ENCODE measurements around the gene ASTN2.
"Not testable (repeated sequence)": the region's sequence is repeated elsewhere in the genome, so short reads cannot be mapped to it uniquely, and the experiment has no call there.

ASTN2 gene

GRCh38 chr9:116693233-116693731 lies 721.6 kb downstream of the ASTN2 start:
- Mint-ChIP-seq H3K27ac (no peak overlapping the region), H3K4me1 (ENCODE audit: low read depth) (peaks cover 33% of the 10 kb centered on the region), H3K36me3 (ENCODE audit: low read depth) (peaks cover 19% of the 10 kb centered on the region), H3K27me3 (ENCODE audit: low read depth) (no peaks in the 10 kb centered on the region), H3K4me3 (no peak overlapping the region), H3K9me3 (no peaks in the 10 kb centered on the region)

- Mint-ChIP-seq H3K9me3 (no peaks in the 10 kb centered on the region), H3K4me3 (no peak overlapping the region), H3K36me3 (ENCODE audit: low read depth) (peaks cover 16% of the 10 kb centered on the region), H3K4me1 (ENCODE audit: low read depth) (peaks cover 40% of the 10 kb centered on the region), H3K27me3 (ENCODE audit: low read depth) (no peaks in the 10 kb centered on the region), H3K27ac (no peak overlapping the region)
Observed at GRCh38 chr9:116692616-116693015, 722.2 kb downstream of the ASTN2 start.

- peaks cover 45% of the 10 kb centered on the region for H3K4me1 Mint-ChIP-seq (ENCODE audit: low read depth)
Observed at GRCh38 chr9:116691607-116692006, 723.2 kb downstream of the ASTN2 start.

GRCh38 chr9:116690805-116691204 lies 724.1 kb downstream of the ASTN2 start:
- not testable (repeated sequence) for H3K27me3 Mint-ChIP-seq (ENCODE audit: low read depth); H3K27ac Mint-ChIP-seq; H3K4me3 Mint-ChIP-seq; H3K9me3 Mint-ChIP-seq; H3K36me3 Mint-ChIP-seq (ENCODE audit: low read depth)
- peaks cover 53% of the 10 kb centered on the region for H3K4me1 Mint-ChIP-seq (ENCODE audit: low read depth)

More at GRCh38 chr9:116691607-116692006, 723.2 kb downstream of the ASTN2 start:
- Mint-ChIP-seq H3K9me3 (no peaks in the 10 kb centered on the region), H3K36me3 (ENCODE audit: low read depth) (peaks cover 10% of the 10 kb centered on the region), H3K27ac (no peak overlapping the region), H3K27me3 (ENCODE audit: low read depth) (no peaks in the 10 kb centered on the region), H3K4me3 (no peak overlapping the region)

- no peaks in the 10 kb centered on the region for H3K9me3 Mint-ChIP-seq
- H3K4me3 Mint-ChIP-seq: no peak overlapping the region
- H3K4me1 Mint-ChIP-seq (ENCODE audit: low read depth): peaks cover 53% of the 10 kb centered on the region
- H3K36me3 Mint-ChIP-seq (ENCODE audit: low read depth): peaks cover 7% of the 10 kb centered on the region
- no peak overlapping the region for H3K27ac Mint-ChIP-seq
- H3K27me3 Mint-ChIP-seq (ENCODE audit: low read depth): no peaks in the 10 kb centered on the region
Observed at GRCh38 chr9:116689486-116690032, 725.3 kb downstream of the ASTN2 start.

GRCh38 chr9:116688806-116689485 lies 725.9 kb downstream of the ASTN2 start:
- peak overlapping the region; percentile 28 for H3K4me3 Mint-ChIP-seq
- no peaks in the 10 kb centered on the region for H3K9me3 Mint-ChIP-seq
- H3K27ac Mint-ChIP-seq: no peak overlapping the region
- peaks cover 53% of the 10 kb centered on the region for H3K4me1 Mint-ChIP-seq (ENCODE audit: low read depth)
- no peaks in the 10 kb centered on the region for H3K27me3 Mint-ChIP-seq (ENCODE audit: low read depth)
- H3K36me3 Mint-ChIP-seq (ENCODE audit: low read depth): peaks cover 7% of the 10 kb centered on the region

GRCh38 chr9:116687754-116688135 lies 727.1 kb downstream of the ASTN2 start:
- Mint-ChIP-seq H3K4me1 (ENCODE audit: low read depth) (peaks cover 49% of the 10 kb centered on the region), H3K4me3 (peak overlapping the region; percentile 92), H3K27me3 (ENCODE audit: low read depth) (no peaks in the 10 kb centered on the region), H3K9me3 (peaks cover 5% of the 10 kb centered on the region), H3K36me3 (ENCODE audit: low read depth) (peaks cover 4% of the 10 kb centered on the region), H3K27ac (peak overlapping the region; percentile 86)

GRCh38 chr9:116687074-116687753 lies 727.6 kb downstream of the ASTN2 start, which contains the start of gene TRIM32:
TSS of gene TRIM32 (plus strand) at chr9:116687305. CDS start at chr9:116697743, 10,438 bp downstream.
- H3K27me3 Mint-ChIP-seq (ENCODE audit: low read depth): no peaks in the 10 kb centered on the region
- H3K4me3 Mint-ChIP-seq: peak within 1 kb of the TSS; percentile 92
- H3K9me3 Mint-ChIP-seq: peaks cover 5% of the 10 kb centered on the region
- peaks cover 4% of the 10 kb centered on the region for H3K36me3 Mint-ChIP-seq (ENCODE audit: low read depth)
- peak within 1 kb of the TSS; percentile 86 for H3K27ac Mint-ChIP-seq
- H3K4me1 Mint-ChIP-seq (ENCODE audit: low read depth): peaks cover 46% of the 10 kb centered on the region

- Mint-ChIP-seq H3K27ac (peak overlapping the region; percentile 86), H3K4me1 (ENCODE audit: low read depth) (peaks cover 43% of the 10 kb centered on the region)
Observed at GRCh38 chr9:116686693-116687073, 728.2 kb downstream of the ASTN2 start.

GRCh38 chr9:116686135-116686534 lies 728.7 kb downstream of the ASTN2 start:
- Mint-ChIP-seq H3K36me3 (ENCODE audit: low read depth) (peaks cover 4% of the 10 kb centered on the region), H3K27me3 (ENCODE audit: low read depth) (no peaks in the 10 kb centered on the region), H3K4me1 (ENCODE audit: low read depth) (peaks cover 39% of the 10 kb centered on the region), H3K4me3 (peak overlapping the region; percentile 92), H3K9me3 (peaks cover 5% of the 10 kb centered on the region), H3K27ac (peak overlapping the region; percentile 86)

More at GRCh38 chr9:116686693-116687073, 728.2 kb downstream of the ASTN2 start:
- peak overlapping the region; percentile 92 for H3K4me3 Mint-ChIP-seq
- peaks cover 5% of the 10 kb centered on the region for H3K9me3 Mint-ChIP-seq
- H3K36me3 Mint-ChIP-seq (ENCODE audit: low read depth): peaks cover 4% of the 10 kb centered on the region
- H3K27me3 Mint-ChIP-seq (ENCODE audit: low read depth): no peaks in the 10 kb centered on the region

GRCh38 chr9:116685166-116685565 lies 729.7 kb downstream of the ASTN2 start:
- H3K4me1 Mint-ChIP-seq (ENCODE audit: low read depth): peaks cover 33% of the 10 kb centered on the region
- H3K9me3 Mint-ChIP-seq: peaks cover 5% of the 10 kb centered on the region
- no peaks in the 10 kb centered on the region for H3K27me3 Mint-ChIP-seq (ENCODE audit: low read depth)
- no peak overlapping the region for H3K4me3 Mint-ChIP-seq
- peaks cover 4% of the 10 kb centered on the region for H3K36me3 Mint-ChIP-seq (ENCODE audit: low read depth)
- H3K27ac Mint-ChIP-seq: no peak overlapping the region

GRCh38 chr9:116683535-116683934 lies 731.3 kb downstream of the ASTN2 start:
- no peak overlapping the region for H3K27ac Mint-ChIP-seq
- H3K9me3 Mint-ChIP-seq: peaks cover 5% of the 10 kb centered on the region
- peaks cover 23% of the 10 kb centered on the region for H3K4me1 Mint-ChIP-seq (ENCODE audit: low read depth)
- H3K36me3 Mint-ChIP-seq (ENCODE audit: low read depth): peaks cover 4% of the 10 kb centered on the region
- no peaks in the 10 kb centered on the region for H3K27me3 Mint-ChIP-seq (ENCODE audit: low read depth)
- no peak overlapping the region for H3K4me3 Mint-ChIP-seq

GRCh38 chr9:116674210-116674980 lies 740.5 kb downstream of the ASTN2 start:
- no peaks in the 10 kb centered on the region for H3K27me3 Mint-ChIP-seq (ENCODE audit: low read depth)
- H3K36me3 Mint-ChIP-seq (ENCODE audit: low read depth): peaks cover 4% of the 10 kb centered on the region
- H3K4me3 Mint-ChIP-seq: no peak overlapping the region
- H3K4me1 Mint-ChIP-seq (ENCODE audit: low read depth): no peaks in the 10 kb centered on the region
- no peak overlapping the region for H3K27ac Mint-ChIP-seq
- H3K9me3 Mint-ChIP-seq: peaks cover 29% of the 10 kb centered on the region

GRCh38 chr9:116673375-116673774 lies 741.5 kb downstream of the ASTN2 start:
- no peak overlapping the region for H3K4me3 Mint-ChIP-seq
- H3K4me1 Mint-ChIP-seq (ENCODE audit: low read depth): no peaks in the 10 kb centered on the region
- no peak overlapping the region for H3K27ac Mint-ChIP-seq
- H3K9me3 Mint-ChIP-seq: peaks cover 33% of the 10 kb centered on the region
- H3K27me3 Mint-ChIP-seq (ENCODE audit: low read depth): no peaks in the 10 kb centered on the region
- H3K36me3 Mint-ChIP-seq (ENCODE audit: low read depth): peaks cover 4% of the 10 kb centered on the region

Measured in T-helper 1 cell treated with Interleukin-12 subunit alpha and Interleukin-12 subunit beta and Interleukin-4 antibody, amounts not matched to agents 30 μg/mL and 1 μg/mL, for 36 hours (primary cell).